CD8-positive, alpha-beta memory T cell (primary cell): ENCODE results near the gene IGF2R. TPM values are rescaled to one million over a fixed set of nuclear protein-coding genes. Genes with fewer than 3 reads are reported as not detected.

Experiments
- CTCF ChIA-PET: fragments of 350-600 bp; sonication (Branson Sonifier 250); formaldehyde crosslinking; loops from one replicate; lab custom pipeline; 2021; ENCODE audit warnings: antibody characterized with exemption; lab: Charles Lee
- POLR2A ChIA-PET: fragments of 350-600 bp; sonication (Branson Sonifier 250); formaldehyde crosslinking; loops from one replicate; lab custom pipeline; 2021; ENCODE audit warnings: antibody characterized with exemption; lab: Charles Lee
- DNase-seq, 5 donors: peaks; one replicate each; pipeline versions ENCODE4 v3.0.0 to v3.0.0-alpha.2; 2020 to 2022; ENCODE audit warnings: mixed read lengths in 1 of 5
- H3K27ac ChIP-seq: one replicate; pipeline ENCODE4 v1.7.0; 2013; ENCODE audit warnings: low read depth, mild to moderate bottlenecking, low read length, moderate library complexity
- H3K27me3 ChIP-seq: 2 replicates; pipeline ENCODE4 v1.7.0; 2013; ENCODE audit warnings: low read length, mild to moderate bottlenecking; ENCODE audit not compliant: insufficient read depth, poor library complexity, severe bottlenecking
- H3K36me3 ChIP-seq: 2 replicates; pipeline ENCODE4 v1.7.0; 2013; ENCODE audit warnings: mild to moderate bottlenecking, low read length, moderate library complexity; ENCODE audit not compliant: insufficient read depth
- H3K4me1 ChIP-seq: 2 replicates; pipeline ENCODE4 v1.7.0; 2013; ENCODE audit warnings: mild to moderate bottlenecking, low read length, moderate library complexity; ENCODE audit not compliant: insufficient read depth
- H3K4me3 ChIP-seq: 2 replicates; pipeline ENCODE4 v1.7.0; 2013; ENCODE audit warnings: mild to moderate bottlenecking, low read length
- H3K9me3 ChIP-seq: 2 replicates; pipeline ENCODE4 v1.7.0; 2013; ENCODE audit warnings: mild to moderate bottlenecking, low read length
- H3K27ac Mint-ChIP-seq, 8 donors: one replicate each; pipeline ENCODE4 v1.8.0; 2020 to 2021; ENCODE audit warnings: mixed read lengths in 8 of 8, mild to moderate bottlenecking in 6 of 8, inconsistent platforms in 3 of 8, moderate library complexity in 3 of 8
- H3K27me3 Mint-ChIP-seq, 2 donors: one replicate each; pipeline ENCODE4 v1.8.0; 2020 to 2021; ENCODE audit warnings: mixed read lengths in 2 of 2, mild to moderate bottlenecking in 1 of 2, moderate library complexity in 1 of 2
- H3K36me3 Mint-ChIP-seq, 3 donors: one replicate each; pipeline ENCODE4 v1.8.0; 2020 to 2021; ENCODE audit warnings: mixed read lengths in 3 of 3, inconsistent platforms in 1 of 3, mild to moderate bottlenecking in 1 of 3
- H3K4me1 Mint-ChIP-seq, 3 donors: one replicate each; pipeline ENCODE4 v1.8.0; 2020 to 2021; ENCODE audit warnings: mixed read lengths in 3 of 3, inconsistent platforms in 1 of 3, mild to moderate bottlenecking in 1 of 3
- H3K4me3 Mint-ChIP-seq, 7 donors: one replicate each; pipeline ENCODE4 v1.8.0; 2020 to 2021; ENCODE audit warnings: mixed read lengths in 7 of 7, mild to moderate bottlenecking in 6 of 7, moderate library complexity in 4 of 7, inconsistent platforms in 2 of 7
- H3K9me3 Mint-ChIP-seq, 5 donors: one replicate each; pipeline ENCODE4 v1.8.0; 2020 to 2022; ENCODE audit warnings: mixed read lengths in 5 of 5, mild to moderate bottlenecking in 3 of 5, moderate library complexity in 2 of 5, inconsistent platforms in 1 of 5
- polyA plus RNA-seq: library from polyadenylated mRNA; unstranded; fragments of 300-500 nt; fragmentation: Illumina TruSeq; gene quantifications from one replicate; pipeline ENCODE4 v1.2.3, GENCODE V29; 2021
- total RNA-seq, 2 experiments: library from RNA; stranded (reverse); gene quantifications; one replicate each; pipeline ENCODE4 v1.2.3, GENCODE V29; 2021

IGF2R gene
- total and polyA plus RNA-seq, 3 experiments from 2014 or later: 27.5 to 93.7 (median 91.4) TPM

GRCh38 chr6:160002882-160003281 lies 34.0 kb downstream of the IGF2R start:
- Histone ChIP-seq H3K36me3 (no peaks in the 10 kb centered on the region), H3K4me1 (peaks cover 32% of the 10 kb centered on the region), H3K9me3 (no peaks in the 10 kb centered on the region), H3K27ac (no peak overlapping the region), H3K4me3 (no peak overlapping the region), H3K27me3 (no peaks in the 10 kb centered on the region)
- Mint-ChIP-seq H3K9me3 (no peaks in the 10 kb centered on the region), H3K4me1 (peaks cover 62 to 72% (median 70%) of the 10 kb centered on the region in 3 donors), H3K27ac (peak overlapping the region in 4 of 8 donors; percentile 0 to 61 (median 40)), H3K4me3 (no peak overlapping the region), H3K36me3 (peaks cover 9 to 27% (median 18%) of the 10 kb centered on the region in 3 donors), H3K27me3 (no peaks in the 10 kb centered on the region)
- POLR2A ChIA-PET: no interaction called here
- no peak for DNase-seq
- CTCF ChIA-PET: no interaction called here

GRCh38 chr6:160004018-160004417 lies 35.1 kb downstream of the IGF2R start:
- no peak overlapping the region for H3K4me3 ChIP-seq
- POLR2A ChIA-PET: no interaction called here
- H3K27ac Mint-ChIP-seq: peak overlapping the region; percentile 20 to 90 (median 75)
- H3K9me3 Mint-ChIP-seq: no peaks in the 10 kb centered on the region
- DNase-seq: peak in 1 of 5 donors; percentile 38
- H3K27me3 ChIP-seq: no peaks in the 10 kb centered on the region
- CTCF ChIA-PET: no interaction called here
- peaks cover 60 to 72% (median 66%) of the 10 kb centered on the region in 3 donors for H3K4me1 Mint-ChIP-seq
- peaks cover 13 to 26% (median 20%) of the 10 kb centered on the region in 3 donors for H3K36me3 Mint-ChIP-seq
- H3K36me3 ChIP-seq: no peaks in the 10 kb centered on the region
- H3K27ac ChIP-seq: no peak overlapping the region
- no peaks in the 10 kb centered on the region for H3K9me3 ChIP-seq
- peak overlapping the region in 6 of 7 donors; percentile 2 to 65 (median 36) for H3K4me3 Mint-ChIP-seq
- no peaks in the 10 kb centered on the region for H3K27me3 Mint-ChIP-seq
- peaks cover 29% of the 10 kb centered on the region for H3K4me1 ChIP-seq

- H3K9me3 Mint-ChIP-seq: no peaks in the 10 kb centered on the region
- CTCF ChIA-PET: interaction anchor here (1.1 kb wide), 1 partner anchor 9 kb away, joined by 3 read pairs; no protein-coding TSS in a partner anchor
Measured at GRCh38 chr6:160004419-160005175, 35.7 kb downstream of the IGF2R start.

GRCh38 chr6:160005211-160005610 lies 36.3 kb downstream of the IGF2R start:
- H3K27ac Mint-ChIP-seq: peak overlapping the region in 1 of 8 donors; percentile 65
- peaks cover 4 to 24% (median 20%) of the 10 kb centered on the region in 3 donors for H3K36me3 Mint-ChIP-seq
- no peaks in the 10 kb centered on the region for H3K9me3 Mint-ChIP-seq
- ChIA-PET POLR2A (no interaction called here), CTCF (interaction anchor here (1.1 kb wide), 1 partner anchor 9 kb away, joined by 3 read pairs; no protein-coding TSS in a partner anchor)
- Histone ChIP-seq H3K9me3 (no peaks in the 10 kb centered on the region), H3K4me3 (no peak overlapping the region), H3K27ac (no peak overlapping the region), H3K27me3 (no peaks in the 10 kb centered on the region), H3K36me3 (peaks cover 7% of the 10 kb centered on the region), H3K4me1 (peaks cover 17% of the 10 kb centered on the region)
- DNase-seq: no peak
- H3K4me3 Mint-ChIP-seq: no peak overlapping the region
- H3K27me3 Mint-ChIP-seq: no peaks in the 10 kb centered on the region
- peaks cover 49 to 61% (median 54%) of the 10 kb centered on the region in 3 donors for H3K4me1 Mint-ChIP-seq

More at GRCh38 chr6:160004419-160005175, 35.7 kb downstream of the IGF2R start:
- H3K27ac Mint-ChIP-seq: peak overlapping the region in 6 of 8 donors; percentile 21 to 97 (median 86)
- peak overlapping the region in 6 of 7 donors; percentile 0 to 65 (median 36) for H3K4me3 Mint-ChIP-seq
- no peaks in the 10 kb centered on the region for H3K27me3 Mint-ChIP-seq
- peaks cover 9 to 25% (median 18%) of the 10 kb centered on the region in 3 donors for H3K36me3 Mint-ChIP-seq
- Histone ChIP-seq H3K4me3 (no peak overlapping the region), H3K27me3 (no peaks in the 10 kb centered on the region), H3K9me3 (no peaks in the 10 kb centered on the region), H3K36me3 (peaks cover under 1% of the 10 kb centered on the region), H3K27ac (no peak overlapping the region), H3K4me1 (peaks cover 23% of the 10 kb centered on the region)
- POLR2A ChIA-PET: no interaction called here
- DNase-seq: no peak
- peaks cover 55 to 67% (median 61%) of the 10 kb centered on the region in 3 donors for H3K4me1 Mint-ChIP-seq

- ChIA-PET CTCF (no interaction called here), POLR2A (interaction anchor here (0.6 kb wide), 1 partner anchor 11 kb away, joined by 4 read pairs; no protein-coding TSS in a partner anchor)
- H3K4me1 Mint-ChIP-seq: peaks cover 46 to 58% (median 51%) of the 10 kb centered on the region in 3 donors
- Histone ChIP-seq H3K27ac (no peak overlapping the region), H3K4me3 (no peak overlapping the region), H3K36me3 (peaks cover 14% of the 10 kb centered on the region), H3K4me1 (peaks cover 14% of the 10 kb centered on the region), H3K9me3 (no peaks in the 10 kb centered on the region), H3K27me3 (no peaks in the 10 kb centered on the region)
- H3K36me3 Mint-ChIP-seq: peaks cover 5 to 29% (median 25%) of the 10 kb centered on the region in 3 donors
- no peaks in the 10 kb centered on the region for H3K27me3 Mint-ChIP-seq
- no peak for DNase-seq
- H3K27ac Mint-ChIP-seq: peak overlapping the region in 1 of 8 donors; percentile 65
- H3K4me3 Mint-ChIP-seq: peak overlapping the region in 2 of 7 donors; percentile 20 to 48
- H3K9me3 Mint-ChIP-seq: no peaks in the 10 kb centered on the region
Measured at GRCh38 chr6:160005861-160006540, 37.1 kb downstream of the IGF2R start.

GRCh38 chr6:160007145-160007544 lies 38.3 kb downstream of the IGF2R start:
- Mint-ChIP-seq H3K27ac (peak overlapping the region in 5 of 8 donors; percentile 1 to 65 (median 43)), H3K9me3 (no peaks in the 10 kb centered on the region), H3K4me3 (peak overlapping the region in 2 of 7 donors; percentile 13 to 17), H3K27me3 (no peaks in the 10 kb centered on the region), H3K36me3 (peaks cover 15 to 41% (median 35%) of the 10 kb centered on the region in 3 donors), H3K4me1 (peaks cover 48 to 67% (median 61%) of the 10 kb centered on the region in 3 donors)
- Histone ChIP-seq H3K4me3 (no peak overlapping the region), H3K9me3 (no peaks in the 10 kb centered on the region), H3K36me3 (peaks cover 21% of the 10 kb centered on the region), H3K27me3 (no peaks in the 10 kb centered on the region), H3K27ac (no peak overlapping the region), H3K4me1 (peaks cover 14% of the 10 kb centered on the region)
- no peak for DNase-seq
- CTCF ChIA-PET: no interaction called here
- POLR2A ChIA-PET: no interaction called here

GRCh38 chr6:160007611-160008010 lies 38.7 kb downstream of the IGF2R start:
- Histone ChIP-seq H3K4me1 (peaks cover 14% of the 10 kb centered on the region), H3K36me3 (peaks cover 21% of the 10 kb centered on the region), H3K4me3 (no peak overlapping the region), H3K27me3 (no peaks in the 10 kb centered on the region), H3K9me3 (no peaks in the 10 kb centered on the region), H3K27ac (no peak overlapping the region)
- Mint-ChIP-seq H3K4me1 (peaks cover 45 to 65% (median 58%) of the 10 kb centered on the region in 3 donors), H3K36me3 (peaks cover 16 to 43% (median 35%) of the 10 kb centered on the region in 3 donors), H3K9me3 (no peaks in the 10 kb centered on the region), H3K27ac (peak overlapping the region in 5 of 8 donors; percentile 4 to 43 (median 24)), H3K27me3 (no peaks in the 10 kb centered on the region), H3K4me3 (no peak overlapping the region)
- CTCF ChIA-PET: no interaction called here
- no peak for DNase-seq
- POLR2A ChIA-PET: no interaction called here
